IMR-90 (cell line): ENCODE measurements around the gene PEX5L. TPM values are rescaled to one million over a fixed set of nuclear protein-coding genes. Genes with fewer than 3 reads are reported as not detected.

Source experiments
- ATAC-seq: fragments of 200-7000 bp; cut with Tn5 transposase; 2 replicates; pipeline ENCODE4 v1.9.1; 2020; ENCODE audit warnings: low read depth, mild to moderate bottlenecking, moderate library complexity
- BruUV-seq: library from RNA; stranded (reverse); fragments of 400-500 nt; replicated peaks from 2 replicates; lab custom pipeline; 2021; lab: Mats Ljungman, UMichigan
- CTCF ChIA-PET: fragments of 300-600 bp; formaldehyde crosslinking; extraction: SDS; loops from one replicate; lab custom pipeline; 2021; ENCODE audit warnings: antibody characterized with exemption; lab: Yijun Ruan, JAX
- POLR2A ChIA-PET: fragments of 300-600 bp; sonication (Branson Sonifier 250); formaldehyde crosslinking; loops from one replicate; lab custom pipeline; 2022; ENCODE audit warnings: antibody characterized with exemption; ENCODE audit not compliant: unreplicated experiment; lab: Charles Lee
- DNase-seq: peaks from one replicate; pipeline ENCODE4 v3.0.0; 2013
- H2AFZ ChIP-seq: replicated peaks from 2 replicates; pipeline ENCODE3; 2013; ENCODE audit warnings: low read length, mild to moderate bottlenecking; ENCODE audit not compliant: poor library complexity
- H2AK5ac ChIP-seq: 2 replicates; pipeline ENCODE4 v1.6.1; 2013; ENCODE audit warnings: low read depth, low read length, inconsistent platforms
- H2AK9ac ChIP-seq: replicated peaks from 2 replicates; pipeline ENCODE3; 2013; ENCODE audit warnings: mild to moderate bottlenecking, low read depth, low read length, moderate library complexity; ENCODE audit not compliant: poor library complexity
- H2BK120ac ChIP-seq: 2 replicates; pipeline ENCODE4 v1.6.1; 2013; ENCODE audit warnings: low read depth, low read length, inconsistent platforms
- H2BK15ac ChIP-seq: 3 replicates; pipeline ENCODE4 v1.6.1; 2013; ENCODE audit warnings: low read depth, low read length, inconsistent platforms
- H2BK20ac ChIP-seq: 2 replicates; pipeline ENCODE4 v1.6.1; 2013; ENCODE audit warnings: low read depth, mild to moderate bottlenecking, inconsistent platforms, low read length, moderate library complexity
- H2BK5ac ChIP-seq: 2 replicates; pipeline ENCODE4 v1.6.1; 2013; ENCODE audit warnings: mild to moderate bottlenecking, low read depth, low read length, inconsistent platforms; ENCODE audit not compliant: poor library complexity, severe bottlenecking
- H3K14ac ChIP-seq: replicated peaks from 2 replicates; pipeline ENCODE4 v1.6.1; 2013; ENCODE audit warnings: low read depth, low read length, inconsistent platforms
- H3K18ac ChIP-seq: 2 replicates; pipeline ENCODE4 v1.6.1; 2013; ENCODE audit warnings: low read depth, low read length, control low read depth
- H3K23ac ChIP-seq: 2 replicates; pipeline ENCODE4 v1.6.1; 2013; ENCODE audit warnings: low read depth, low read length, inconsistent platforms
- H3K27ac ChIP-seq: 2 replicates; pipeline ENCODE4 v1.5.1; 2013; ENCODE audit warnings: mild to moderate bottlenecking, control low read depth, low read length; ENCODE audit not compliant: insufficient read depth
- H3K27me3 ChIP-seq: 2 replicates; pipeline ENCODE4 v1.6.1; 2013; ENCODE audit warnings: low read length; ENCODE audit not compliant: control insufficient read depth, insufficient read depth
- H3K36me3 ChIP-seq: 2 replicates; pipeline ENCODE4 v1.6.1; 2013; ENCODE audit warnings: low read length, mixed read lengths; ENCODE audit not compliant: control insufficient read depth, insufficient read depth
- H3K4ac ChIP-seq: 2 replicates; pipeline ENCODE4 v1.6.1; 2013; ENCODE audit warnings: low read depth, low read length, inconsistent platforms
- H3K4me1 ChIP-seq: 2 replicates; pipeline ENCODE4 v1.6.1; 2013; ENCODE audit warnings: low read length, mixed read lengths; ENCODE audit not compliant: control insufficient read depth, insufficient read depth
- H3K4me2 ChIP-seq: 2 replicates; pipeline ENCODE4 v1.6.1; 2013; ENCODE audit warnings: low read depth, mild to moderate bottlenecking, control low read depth, low read length, moderate library complexity
- H3K4me3 ChIP-seq: 2 replicates; pipeline ENCODE4 v1.5.1; 2013; ENCODE audit warnings: low read depth, mild to moderate bottlenecking, control low read depth, low read length, moderate library complexity; ENCODE audit not compliant: insufficient read depth
- H3K56ac ChIP-seq: 2 replicates; pipeline ENCODE4 v1.6.1; 2013; ENCODE audit warnings: low read length, inconsistent platforms; ENCODE audit not compliant: insufficient read depth; ENCODE audit errors: extremely low read depth
- H3K79me1 ChIP-seq, 2 experiments: 2 replicates each; pipeline ENCODE4 v1.6.1; 2013; ENCODE audit warnings: low read length in 2 of 2, inconsistent platforms in 1 of 2, low read depth in 1 of 2
- H3K9ac ChIP-seq: 2 replicates; pipeline ENCODE4 v1.6.1; 2013; ENCODE audit warnings: low read depth, low read length, control low read depth
- H3K9me1 ChIP-seq: 2 replicates; pipeline ENCODE4 v1.6.1; 2013; ENCODE audit warnings: low read length, inconsistent platforms; ENCODE audit not compliant: insufficient read depth
- H3K9me3 ChIP-seq: 2 replicates; pipeline ENCODE4 v1.6.1; 2013; ENCODE audit warnings: low read length; ENCODE audit not compliant: control insufficient read depth, insufficient read depth
- H4K20me1 ChIP-seq: 2 replicates; pipeline ENCODE4 v1.6.1; 2013; ENCODE audit warnings: low read length, inconsistent platforms; ENCODE audit not compliant: insufficient read depth
- H4K5ac ChIP-seq: 2 replicates; pipeline ENCODE4 v1.6.1; 2013; ENCODE audit warnings: mild to moderate bottlenecking, low read depth, low read length, control low read depth
- H4K8ac ChIP-seq, 2 experiments: 2 replicates each; pipeline ENCODE4 v1.6.1; 2013; ENCODE audit warnings: low read depth in 2 of 2, low read length in 2 of 2, control low read depth in 1 of 2, inconsistent platforms in 1 of 2
- H4K91ac ChIP-seq: 2 replicates; pipeline ENCODE4 v1.6.1; 2013; ENCODE audit warnings: low read depth, low read length, inconsistent platforms; ENCODE audit not compliant: insufficient read depth
- CEBPB ChIP-seq: IDR thresholded peaks from 2 replicates; pipeline ENCODE4 v1.6.1; 2012; ENCODE audit warnings: low read depth, low read length, improper control_type of control experiment
- CTCF ChIP-seq: conservative IDR thresholded peaks from 2 replicates; pipeline ENCODE4 v1.5.1; 2012; ENCODE audit warnings: mild to moderate bottlenecking, low read depth, low read length, improper control_type of control experiment
- MAFK ChIP-seq: IDR thresholded peaks from 2 replicates; pipeline ENCODE4 v1.6.1; 2012; ENCODE audit warnings: low read depth, low read length, improper control_type of control experiment
- NFE2L2 ChIP-seq: fragments of 150-350 bp; IDR thresholded peaks from 2 replicates; pipeline ENCODE4 v1.6.1; 2016; ENCODE audit warnings: low read depth, mild to moderate bottlenecking, low read length
- RFX5 ChIP-seq: IDR thresholded peaks from 2 replicates; pipeline ENCODE4 v1.8.0; 2012; ENCODE audit warnings: low read depth, mild to moderate bottlenecking, low read length, moderate library complexity
- WGBS, 2 experiments: methylation state at CpG; one replicate each; pipeline versions ENCODE4 v1.1.5 to v1.1.7; 2013; ENCODE audit warnings: missing lambda C conversion rate in 2 of 2; ENCODE audit not compliant: insufficient read length in 1 of 2; ENCODE audit errors: extremely low coverage in 2 of 2; 5-methylcytosine and 5-hydroxymethylcytosine counted together
- dilution Hi-C: fragments of 300-500 bp; cut with HindIII; formaldehyde crosslinking; loops from one replicate; pipeline ENCODE4 v1.14.3; 2018; ENCODE audit warnings: low sequenced_read_pairs; ENCODE audit not compliant: unreplicated experiment
- in situ Hi-C: fragments of 300-500 bp; cut with MboI; formaldehyde crosslinking; loops from 3 replicates; pipeline ENCODE4 v1.14.3; 2019; ENCODE audit warnings: low sequenced_read_pairs, inconsistent platforms, mixed read lengths
- intact Hi-C: fragments of 100-400 bp; cut with micrococcal nuclease; formaldehyde crosslinking; loops from 2 replicates; pipeline ENCODE4 v1.10.0; 2022
- polyA plus RNA-seq, 3 experiments: library from polyadenylated mRNA; depleted of rRNA; stranded (reverse); fragments of >200 nt; gene quantifications; 2 replicates each; pipeline ENCODE4 v1.2.3, GENCODE V29; 2012; ENCODE audit warnings: low replicate concordance in 1 of 3
- total RNA-seq: library from RNA; depleted of rRNA; stranded (reverse); fragments of >200 nt; gene quantifications from 2 replicates; pipeline ENCODE4 v1.2.3, GENCODE V29; 2012

The PEX5L gene
- total and polyA plus RNA-seq, 2 of the 4 experiments (the other 2 are of a cell fraction): not detected

- no peak for TF ChIP-seq CEBPB
- TF ChIP-seq RFX5: no peak
- TF ChIP-seq NFE2L2: no peak
- TF ChIP-seq MAFK: no peak
- no peak for TF ChIP-seq CTCF
- Histone ChIP-seq H3K18ac (no peak overlapping the region), H2AK5ac (no peak overlapping the region), H4K8ac (no peak overlapping the region), H2BK120ac (no peak overlapping the region), H3K79me1 (no peaks in the 10 kb centered on the region), H3K4me3 (no peak overlapping the region), H2BK20ac (no peak overlapping the region), H2BK5ac (no peak overlapping the region), H3K4me1 (no peaks in the 10 kb centered on the region), H4K20me1 (no peaks in the 10 kb centered on the region), H3K9me1 (no peaks in the 10 kb centered on the region), H3K27me3 (no peaks in the 10 kb centered on the region), H3K56ac (no peak overlapping the region), H2AK9ac (no peak overlapping the region), H3K4ac (no peak overlapping the region), H3K27ac (no peak overlapping the region), H3K14ac (no peak overlapping the region), H4K5ac (no peak overlapping the region), H2AFZ (no peak overlapping the region), H3K36me3 (no peaks in the 10 kb centered on the region), H3K9me3 (no peaks in the 10 kb centered on the region; the same call in 1 of the 2 replicates), H2BK15ac (no peak overlapping the region), H3K23ac (no peak overlapping the region), H3K9ac (no peak overlapping the region), H3K4me2 (no peak overlapping the region), H4K91ac (no peak overlapping the region)
- intact Hi-C loops: no loop called here
- ATAC-seq (no peak), DNase-seq (no peak)
- in situ Hi-C loops: no loop called here
- ChIA-PET POLR2A (no interaction called here), CTCF (interaction anchor here (0.7 kb wide), 1 partner anchor 252 kb away, joined by 4 read pairs; no protein-coding TSS in a partner anchor)
- WGBS, 2 experiments: no CpG with 5 or more reads among the region's 5 CpGs
- BruUV-seq: no TSS peak
- dilution Hi-C loops: no loop called here
Measured at GRCh38 chr3:180018543-180018942, 18.2 kb downstream of the PEX5L start.
